Liver (tissue), 9 donors: ENCODE results near the gene CPN1. TPM values are rescaled to one million over a fixed set of nuclear protein-coding genes. Genes with fewer than 3 reads are reported as not detected.

Experiments
- DNase-seq: peaks from one replicate; pipeline ENCODE4 v3.0.0-alpha.2; 2017; ENCODE audit warnings: low spot score
- H3K27ac ChIP-seq, 2 donors: one replicate each; pipeline ENCODE4 v1.7.0; 2013; ENCODE audit warnings: inconsistent platforms in 2 of 2, low read length in 2 of 2, control low read depth in 1 of 2, low read depth in 1 of 2, mild to moderate bottlenecking in 1 of 2
- H3K27me3 ChIP-seq, 4 donors: one replicate each; pipeline versions ENCODE4 v1.6.1 to v1.7.0; 2013; ENCODE audit warnings: low read length in 3 of 4, inconsistent platforms in 1 of 4, mild to moderate bottlenecking in 1 of 4, moderate library complexity in 1 of 4; ENCODE audit not compliant: control insufficient read depth in 4 of 4, insufficient read depth in 4 of 4
- H3K36me3 ChIP-seq, 4 donors: one replicate each; pipeline versions ENCODE4 v1.6.1 to v1.7.0; 2013; ENCODE audit warnings: low read length in 3 of 4, mild to moderate bottlenecking in 3 of 4, low read depth in 1 of 4, moderate library complexity in 1 of 4; ENCODE audit not compliant: control insufficient read depth in 4 of 4, insufficient read depth in 3 of 4
- H3K4me1 ChIP-seq, 4 donors: one replicate each; pipeline versions ENCODE4 v1.6.1 to v1.7.0; 2013; ENCODE audit warnings: low read length in 3 of 4, mild to moderate bottlenecking in 3 of 4, moderate library complexity in 1 of 4; ENCODE audit not compliant: control insufficient read depth in 4 of 4, insufficient read depth in 4 of 4
- H3K4me3 ChIP-seq, 3 donors: one replicate each; pipeline versions ENCODE4 v1.6.1 to v1.7.0; 2013; ENCODE audit warnings: low read length in 3 of 3, control low read depth in 1 of 3, low read depth in 1 of 3, mild to moderate bottlenecking in 1 of 3
- H3K9ac ChIP-seq, 2 donors: one replicate each; pipeline ENCODE4 v1.7.0; 2013; ENCODE audit warnings: low read length in 2 of 2, mild to moderate bottlenecking in 2 of 2, moderate library complexity in 2 of 2, control low read depth in 1 of 2, low read depth in 1 of 2
- H3K9me3 ChIP-seq, 4 donors: one replicate each; pipeline versions ENCODE4 v1.6.1 to v1.7.0; 2013; ENCODE audit warnings: low read length in 3 of 4; ENCODE audit not compliant: control insufficient read depth in 4 of 4
- ATF3 ChIP-seq: IDR thresholded peaks from 2 replicates; pipeline ENCODE4 v1.6.1; 2016; ENCODE audit warnings: antibody characterized with exemption
- CTCF ChIP-seq: fragments of 150-350 bp; IDR thresholded peaks from 2 replicates; pipeline ENCODE4 v1.5.1; 2017; ENCODE audit warnings: improper control_type of control experiment, low read depth, low read length; ENCODE audit not compliant: missing input control
- EGR1 ChIP-seq, 2 donors: IDR thresholded peaks; 2 replicates each; pipeline ENCODE4 v1.6.1; 2016 to 2018; ENCODE audit warnings: antibody characterized with exemption in 2 of 2, low read depth in 2 of 2
- FOXA1 ChIP-seq: IDR thresholded peaks from 2 replicates; pipeline ENCODE4 v1.6.1; 2016; ENCODE audit warnings: antibody characterized with exemption
- GABPA ChIP-seq, 2 donors: IDR thresholded peaks in 1 of 2; conservative IDR thresholded peaks in 1 of 2; 2 replicates each; pipeline ENCODE4 v1.6.1; 2016; ENCODE audit warnings: antibody characterized with exemption in 2 of 2, mild to moderate bottlenecking in 1 of 2, moderate library complexity in 1 of 2
- HNF4G ChIP-seq: IDR thresholded peaks from 2 replicates; pipeline ENCODE4 v1.6.1; 2016; ENCODE audit warnings: antibody characterized with exemption
- JUND ChIP-seq, 2 donors: IDR thresholded peaks; 2 replicates each; pipeline ENCODE4 v1.6.1; 2016; ENCODE audit warnings: antibody characterized with exemption in 2 of 2
- RXRA ChIP-seq, 2 donors: IDR thresholded peaks; 2 replicates each; pipeline ENCODE4 v1.6.1; 2017 to 2018; ENCODE audit warnings: antibody characterized with exemption in 2 of 2, mild to moderate bottlenecking in 1 of 2
- SP1 ChIP-seq: IDR thresholded peaks from 2 replicates; pipeline ENCODE4 v1.6.1; 2018; ENCODE audit warnings: antibody characterized with exemption, mild to moderate bottlenecking
- TAF1 ChIP-seq: conservative IDR thresholded peaks from 2 replicates; pipeline ENCODE4 v1.6.1; 2016; ENCODE audit warnings: antibody characterized with exemption, mild to moderate bottlenecking
- ZBTB33 ChIP-seq: IDR thresholded peaks from 2 replicates; pipeline ENCODE4 v1.6.1; 2016; ENCODE audit warnings: antibody characterized with exemption
- WGBS: extraction: QIAGEN DNeasy Blood & Tissue Kit; methylation state at CpG from one replicate; pipeline ENCODE4 v1.1.7; 2013; 5-methylcytosine and 5-hydroxymethylcytosine counted together
- polyA plus RNA-seq, 2 donors: library from polyadenylated mRNA; stranded (reverse) in 1 of 2; unstranded in 1 of 2; fragments of 200-250 nt in 1 of 2; fragments of >200 nt in 1 of 2; fragmentation: Nextera tagmentation in 1 of 2; extraction: Ambion mirVana in 1 of 2; gene quantifications; one replicate each; pipeline versions ENCODE4 v1.2.1 to v1.2.3, GENCODE V29; 2013 to 2015
- total RNA-seq, 2 donors: library from RNA; depleted of rRNA; stranded (reverse); fragments of >200 nt; gene quantifications; one replicate each; pipeline ENCODE4 v1.2.3, GENCODE V29; 2014
- TF ChIP-seq, protein P1 (sequence below): IDR thresholded peaks from 2 replicates; pipeline ENCODE4 v1.6.1; 2016; ENCODE audit warnings: antibody characterized with exemption, mild to moderate bottlenecking
- donor health status: healthy.
- donor health status: healthy.
- donor health status: healthy.
- donor health status: healthy.
- donor health status: healthy.

CPN1 gene
- total and polyA plus RNA-seq, 4 donors, result 30.4 to 119 (median 96.8) TPM

GRCh38 chr10:100024748-100025147, 56.9 kb downstream of the CPN1 start:
- Histone ChIP-seq H3K27ac (no peak overlapping the region), H3K27me3 (no peaks in the 10 kb centered on the region), H3K9me3 (peaks cover 0 to 2% (median 0%) of the 10 kb centered on the region in 4 donors), H3K36me3 (peaks cover 0 to 5% (median 1%) of the 10 kb centered on the region in 4 donors), H3K4me3 (no peak overlapping the region), H3K9ac (no peak overlapping the region), H3K4me1 (peaks cover 0 to 11% (median 2%) of the 10 kb centered on the region in 4 donors)
- DNase-seq, result no peak
- TF ChIP-seq EGR1 (IDR thresholded peaks at IDR 0.05; ENCODE audit: low read depth in 2 of 2), result no peak
- no peak for TF ChIP-seq CTCF
- TF ChIP-seq, protein P1, sequence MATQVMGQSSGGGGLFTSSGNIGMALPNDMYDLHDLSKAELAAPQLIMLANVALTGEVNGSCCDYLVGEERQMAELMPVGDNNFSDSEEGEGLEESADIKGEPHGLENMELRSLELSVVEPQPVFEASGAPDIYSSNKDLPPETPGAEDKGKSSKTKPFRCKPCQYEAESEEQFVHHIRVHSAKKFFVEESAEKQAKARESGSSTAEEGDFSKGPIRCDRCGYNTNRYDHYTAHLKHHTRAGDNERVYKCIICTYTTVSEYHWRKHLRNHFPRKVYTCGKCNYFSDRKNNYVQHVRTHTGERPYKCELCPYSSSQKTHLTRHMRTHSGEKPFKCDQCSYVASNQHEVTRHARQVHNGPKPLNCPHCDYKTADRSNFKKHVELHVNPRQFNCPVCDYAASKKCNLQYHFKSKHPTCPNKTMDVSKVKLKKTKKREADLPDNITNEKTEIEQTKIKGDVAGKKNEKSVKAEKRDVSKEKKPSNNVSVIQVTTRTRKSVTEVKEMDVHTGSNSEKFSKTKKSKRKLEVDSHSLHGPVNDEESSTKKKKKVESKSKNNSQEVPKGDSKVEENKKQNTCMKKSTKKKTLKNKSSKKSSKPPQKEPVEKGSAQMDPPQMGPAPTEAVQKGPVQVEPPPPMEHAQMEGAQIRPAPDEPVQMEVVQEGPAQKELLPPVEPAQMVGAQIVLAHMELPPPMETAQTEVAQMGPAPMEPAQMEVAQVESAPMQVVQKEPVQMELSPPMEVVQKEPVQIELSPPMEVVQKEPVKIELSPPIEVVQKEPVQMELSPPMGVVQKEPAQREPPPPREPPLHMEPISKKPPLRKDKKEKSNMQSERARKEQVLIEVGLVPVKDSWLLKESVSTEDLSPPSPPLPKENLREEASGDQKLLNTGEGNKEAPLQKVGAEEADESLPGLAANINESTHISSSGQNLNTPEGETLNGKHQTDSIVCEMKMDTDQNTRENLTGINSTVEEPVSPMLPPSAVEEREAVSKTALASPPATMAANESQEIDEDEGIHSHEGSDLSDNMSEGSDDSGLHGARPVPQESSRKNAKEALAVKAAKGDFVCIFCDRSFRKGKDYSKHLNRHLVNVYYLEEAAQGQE, result no peak
- no peak for TF ChIP-seq SP1
- no peak for TF ChIP-seq RXRA (IDR thresholded peaks at IDR 0.05)
- TF ChIP-seq TAF1, result no peak
- no peak for TF ChIP-seq HNF4G
- TF ChIP-seq ZBTB33, result no peak
- TF ChIP-seq JUND (IDR thresholded peaks at IDR 0.05), result no peak
- TF ChIP-seq ATF3, result no peak
- WGBS, result 93% methylated on average over 11 of the region's 11 CpGs

DNA sequence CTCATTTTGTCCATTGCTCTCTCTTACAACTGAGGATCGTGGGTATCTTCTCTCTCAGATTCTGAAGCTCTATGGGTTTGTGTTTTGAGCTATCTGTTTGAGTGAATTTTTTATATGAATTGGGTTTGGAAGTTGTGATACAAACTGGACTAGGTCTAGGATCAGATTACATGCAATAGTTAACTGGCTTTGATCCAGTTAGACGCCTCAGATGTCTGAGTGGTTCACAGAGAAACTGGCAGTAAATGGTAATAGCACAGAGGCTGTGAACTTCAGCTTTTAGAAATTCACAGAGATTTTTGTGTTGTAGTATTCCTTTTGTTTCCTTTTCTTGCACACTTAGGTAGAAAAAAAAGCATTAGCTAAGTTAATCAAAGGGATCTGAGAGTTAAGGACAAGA, 59.3 kb downstream of the CPN1 start:
- Histone ChIP-seq H3K27me3 (no peaks in the 10 kb centered on the region), H3K27ac (no peak overlapping the region), H3K36me3 (no peaks in the 10 kb centered on the region), H3K9ac (no peak overlapping the region), H3K4me3 (no peak overlapping the region), H3K9me3 (no peaks in the 10 kb centered on the region), H3K4me1 (peaks cover 0 to 11% (median 3%) of the 10 kb centered on the region in 4 donors)
- 69% methylated on average over 2 of the region's 2 CpGs for WGBS
- TF ChIP-seq FOXA1 (no peak), JUND (IDR thresholded peaks at IDR 0.05) (no peak), HNF4G (no peak), GABPA (IDR thresholded peaks at IDR 0.05 in 1 of 2, conservative IDR thresholded peaks at IDR 0.05 in 1 of 2) (no peak)
- DNase-seq, result no peak
